ENCODE data around the gene MLEC.
"Not testable (repeated sequence)": the region's sequence is repeated elsewhere in the genome, so short reads cannot be mapped to it uniquely, and the experiment has no call there.

Gene MLEC

GRCh38 chr12:120720987-120721801, 34.2 kb downstream of the MLEC start:
- DNase-seq (ENCODE audit: low spot score), result no peak

DNA sequence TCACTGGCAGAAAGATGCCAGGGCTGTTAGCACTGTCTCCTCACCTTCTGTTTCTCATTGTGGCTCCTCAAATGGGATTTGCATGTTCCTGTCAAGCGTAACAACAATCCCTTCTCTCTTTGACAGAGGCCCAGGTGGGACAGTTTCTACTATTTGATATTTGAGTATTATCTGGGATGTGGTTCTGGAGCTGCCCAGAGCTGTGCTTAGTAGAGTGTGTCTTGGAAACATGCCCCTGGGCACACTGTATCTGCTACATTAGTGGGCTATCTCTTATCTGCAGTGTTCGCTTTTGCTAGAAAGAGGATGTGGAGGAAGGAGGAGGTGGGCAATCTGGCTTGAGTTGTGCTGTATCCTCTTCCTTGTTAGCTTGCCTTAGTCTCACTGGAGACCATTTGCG, 34.9 kb downstream of the MLEC start:
- no peak for DNase-seq (ENCODE audit: low spot score)

DNA sequence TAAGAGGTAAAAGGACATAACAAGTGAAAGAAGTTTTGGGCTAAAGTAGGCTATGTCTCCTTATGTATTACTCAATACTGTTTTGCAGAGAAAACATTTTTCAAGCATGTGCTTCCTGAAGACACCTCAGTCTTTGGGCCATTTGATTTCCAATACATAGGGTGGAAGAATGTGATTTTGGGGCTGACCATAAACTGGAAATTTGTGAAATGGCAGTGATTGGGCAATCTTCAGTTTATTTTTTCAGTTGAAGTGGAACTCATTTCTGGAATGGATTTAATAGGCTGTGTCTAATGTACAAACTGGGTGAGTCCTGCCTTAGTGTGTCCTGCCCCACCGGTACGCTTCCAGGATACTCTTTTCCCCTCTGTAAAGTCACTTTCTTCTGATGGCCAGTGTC, 35.8 kb downstream of the MLEC start:
- no peak for DNase-seq (ENCODE audit: low spot score)

- no peak for DNase-seq (ENCODE audit: low spot score)
Observed at GRCh38 chr12:120724720-120725119, 37.8 kb downstream of the MLEC start.

DNA sequence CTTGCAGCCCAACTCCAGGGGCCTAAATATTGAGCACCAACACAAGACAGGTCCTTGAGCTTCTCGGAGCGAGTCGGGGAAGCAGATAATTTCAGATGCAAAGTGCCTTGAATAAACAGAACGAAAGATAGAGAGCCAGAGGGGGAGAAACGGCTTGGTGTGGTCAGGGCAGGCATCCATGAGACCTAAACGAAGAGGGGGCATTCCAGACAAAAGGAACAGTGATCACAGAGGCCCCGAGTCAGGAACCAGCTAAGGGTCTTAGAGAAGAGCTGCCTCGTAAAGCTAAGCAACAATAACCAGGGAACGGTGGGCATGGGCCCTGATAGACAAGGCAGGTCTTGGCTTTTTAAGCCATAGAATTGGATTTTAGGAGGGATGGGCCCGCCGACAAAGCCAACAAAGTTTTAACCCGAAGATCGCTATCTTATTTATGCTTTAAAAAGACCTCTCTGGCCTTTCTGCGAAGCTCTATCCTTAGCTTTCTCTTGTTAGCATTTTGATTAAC, 38.3 kb downstream of the MLEC start:
- no peak for DNase-seq (ENCODE audit: low spot score)

- peak; percentile 89 for DNase-seq (ENCODE audit: low spot score)
Observed at GRCh38 chr12:120725659-120726509, 38.9 kb downstream of the MLEC start, which contains the start of gene ACADS. TSS of gene ACADS (plus strand) at chr12:120725826. CDS start at chr12:120725886, 60 bp downstream.

GRCh38 chr12:120726510-120726793, 39.5 kb downstream of the MLEC start:
- no peak for DNase-seq (ENCODE audit: low spot score)

- DNase-seq (ENCODE audit: low spot score), result no peak
Observed at GRCh38 chr12:120726961-120727360, 40.0 kb downstream of the MLEC start.

GRCh38 chr12:120732198-120732597, 45.2 kb downstream of the MLEC start:
- not testable (repeated sequence) for DNase-seq (ENCODE audit: low spot score)

DNA sequence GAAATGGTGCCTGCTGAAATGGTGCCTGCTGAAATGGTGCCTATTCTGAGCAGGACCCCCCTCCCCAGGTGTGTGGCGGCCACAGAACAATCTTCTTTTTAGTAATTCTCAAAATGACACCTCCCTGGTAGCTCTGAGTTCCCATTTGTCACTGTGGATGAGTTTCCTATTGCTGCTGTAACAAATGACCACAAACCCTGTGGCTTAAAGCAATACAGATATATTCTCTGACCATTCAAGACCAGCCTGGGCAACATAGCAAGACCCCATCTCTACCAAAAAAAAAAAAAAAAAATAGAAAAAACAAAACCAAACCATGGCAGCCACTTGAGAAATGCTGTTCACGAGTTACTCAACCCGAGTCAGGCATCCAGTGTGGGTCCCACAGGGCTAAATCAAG, 46.6 kb downstream of the MLEC start:
- DNase-seq (ENCODE audit: low spot score), result no peak

- no peak for DNase-seq (ENCODE audit: low spot score)
Observed at GRCh38 chr12:120734210-120734609, 47.3 kb downstream of the MLEC start.

DNA sequence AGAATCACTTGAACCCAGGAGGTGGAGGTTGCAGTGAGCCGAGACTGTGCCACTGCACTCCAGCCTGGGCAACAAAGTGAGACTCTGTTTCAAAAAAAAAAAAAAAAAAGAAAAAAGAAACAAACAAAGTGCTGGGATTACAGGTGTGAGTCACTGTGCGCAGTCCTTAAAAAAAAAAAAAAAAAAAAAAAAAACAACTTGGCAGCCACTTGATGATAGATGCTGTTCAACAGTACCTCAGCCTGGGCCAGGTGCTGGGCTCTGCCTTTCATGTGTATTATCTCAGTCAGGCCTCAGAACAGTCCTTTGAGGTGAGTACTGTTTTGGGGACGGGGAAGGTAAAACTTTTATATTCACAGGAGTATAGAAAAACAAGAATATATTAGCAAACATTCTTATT, 48.2 kb downstream of the MLEC start:
- no peak for DNase-seq (ENCODE audit: low spot score)

DNA sequence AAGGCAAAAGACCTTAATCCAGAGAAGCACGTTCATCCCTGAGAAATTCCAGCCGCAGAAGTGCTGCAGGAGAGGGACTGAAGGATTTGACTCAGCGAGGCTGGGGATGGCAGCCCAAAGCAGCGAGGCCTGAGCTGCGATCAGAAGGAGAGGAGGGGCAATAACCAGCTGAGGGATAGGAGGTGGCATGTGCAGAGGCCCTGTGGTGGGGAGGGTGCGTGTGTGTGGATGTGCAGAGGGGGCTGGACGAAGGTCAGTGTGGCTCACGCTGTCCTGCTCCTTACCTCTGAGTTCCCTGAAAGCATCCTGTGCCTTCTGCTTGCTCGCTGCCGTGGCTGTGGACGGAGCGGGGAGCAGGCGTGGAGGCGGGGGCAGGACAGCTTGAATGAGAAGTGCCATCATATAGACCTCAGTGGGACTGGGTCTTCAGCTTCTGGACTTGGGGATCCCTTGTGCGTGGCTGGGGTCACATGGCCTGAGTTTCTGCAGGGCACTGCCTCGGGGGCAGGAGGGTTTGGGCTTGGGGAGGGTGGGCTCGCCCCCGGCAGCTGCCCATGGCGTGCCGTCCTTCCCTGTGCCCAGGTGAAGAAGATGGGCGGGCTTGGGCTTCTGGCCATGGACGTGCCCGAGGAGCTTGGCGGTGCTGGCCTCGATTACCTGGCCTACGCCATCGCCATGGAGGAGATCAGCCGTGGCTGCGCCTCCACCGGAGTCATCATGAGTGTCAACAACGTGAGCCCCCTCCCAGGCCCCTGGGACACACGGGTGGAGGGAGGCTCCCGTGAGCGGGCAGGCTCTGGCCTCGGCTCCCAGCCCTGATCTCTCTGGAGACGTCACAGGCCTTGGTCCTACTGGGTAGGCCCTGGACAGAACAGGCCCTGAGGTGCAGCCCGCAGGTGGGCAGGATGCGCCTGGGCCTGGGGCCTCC, 49.7 kb downstream of the MLEC start:
- no peak for DNase-seq (ENCODE audit: low spot score)

- DNase-seq (ENCODE audit: low spot score), result no peak
Observed at GRCh38 chr12:120737557-120738251, 50.8 kb downstream of the MLEC start.

DNA sequence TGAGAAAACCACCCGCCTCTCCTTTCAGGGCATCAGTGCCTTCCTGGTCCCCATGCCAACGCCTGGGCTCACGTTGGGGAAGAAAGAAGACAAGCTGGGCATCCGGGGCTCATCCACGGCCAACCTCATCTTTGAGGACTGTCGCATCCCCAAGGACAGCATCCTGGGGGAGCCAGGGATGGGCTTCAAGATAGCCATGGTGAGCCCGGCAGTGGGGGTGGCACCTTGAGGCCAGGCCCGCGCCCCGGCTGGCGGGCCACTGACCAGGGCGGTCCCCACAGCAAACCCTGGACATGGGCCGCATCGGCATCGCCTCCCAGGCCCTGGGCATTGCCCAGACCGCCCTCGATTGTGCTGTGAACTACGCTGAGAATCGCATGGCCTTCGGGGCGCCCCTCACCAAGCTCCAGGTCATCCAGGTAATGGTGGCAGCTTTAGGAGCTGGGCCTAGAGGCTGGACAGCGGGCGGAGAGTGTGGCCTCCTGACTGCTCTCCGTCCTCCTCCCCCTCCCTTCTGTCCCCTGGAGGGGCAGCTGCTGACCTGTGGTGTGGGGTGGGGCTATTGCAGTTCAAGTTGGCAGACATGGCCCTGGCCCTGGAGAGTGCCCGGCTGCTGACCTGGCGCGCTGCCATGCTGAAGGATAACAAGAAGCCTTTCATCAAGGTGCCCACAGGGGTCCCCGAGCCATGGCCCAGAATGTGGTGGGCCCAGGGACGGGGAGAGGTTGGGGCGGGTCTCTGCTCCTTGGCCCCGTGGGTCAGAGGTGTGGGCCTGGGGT, 51.5 kb downstream of the MLEC start:
- DNase-seq (ENCODE audit: low spot score), result no peak

DNA sequence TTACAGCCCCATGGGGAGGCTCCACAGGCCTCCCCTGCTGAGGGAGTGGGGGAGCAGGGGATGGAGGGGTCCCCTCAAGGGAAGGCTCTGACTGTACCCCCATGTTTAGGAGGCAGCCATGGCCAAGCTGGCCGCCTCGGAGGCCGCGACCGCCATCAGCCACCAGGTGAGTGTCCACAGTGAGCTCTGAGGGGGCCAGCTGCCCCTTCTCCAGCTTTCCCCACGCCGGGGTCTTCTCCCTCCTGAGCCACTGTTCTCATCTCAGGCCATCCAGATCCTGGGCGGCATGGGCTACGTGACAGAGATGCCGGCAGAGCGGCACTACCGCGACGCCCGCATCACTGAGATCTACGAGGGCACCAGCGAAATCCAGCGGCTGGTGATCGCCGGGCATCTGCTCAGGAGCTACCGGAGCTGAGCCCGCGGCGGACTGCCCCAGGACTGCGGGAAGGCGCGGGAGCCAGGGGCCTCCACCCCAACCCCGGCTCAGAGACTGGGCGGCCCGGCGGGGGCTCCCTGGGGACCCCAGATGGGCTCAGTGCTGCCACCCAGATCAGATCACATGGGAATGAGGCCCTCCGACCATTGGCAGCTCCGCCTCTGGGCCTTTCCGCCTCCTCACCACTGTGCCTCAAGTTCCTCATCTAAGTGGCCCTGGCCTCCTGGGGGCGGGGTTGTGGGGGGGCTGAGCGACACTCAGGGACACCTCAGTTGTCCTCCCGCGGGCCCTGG, 52.2 kb downstream of the MLEC start:
- DNase-seq (ENCODE audit: low spot score), result no peak

- no peak for DNase-seq (ENCODE audit: low spot score)
Observed at GRCh38 chr12:120739821-120740613, 53.1 kb downstream of the MLEC start.

DNA sequence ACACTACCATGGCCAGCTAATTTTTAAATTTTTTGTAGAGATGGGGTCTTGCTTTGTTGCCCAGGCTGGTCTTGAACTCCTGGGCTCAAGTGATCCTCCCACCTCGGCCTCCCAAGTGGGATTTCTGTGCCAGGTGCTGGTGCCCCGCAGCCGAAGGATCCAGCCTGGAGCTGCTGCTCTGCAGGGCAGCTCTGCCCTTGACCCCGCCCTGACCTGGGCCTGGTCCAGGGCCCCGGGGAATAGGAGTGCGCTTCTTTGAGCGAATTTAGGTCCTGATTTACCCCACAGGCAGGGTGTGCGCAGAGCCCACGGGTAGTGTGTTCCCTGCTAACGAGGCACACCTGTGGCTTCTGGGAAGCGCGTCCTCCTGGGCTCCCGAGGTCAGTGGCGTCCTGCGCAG, 53.9 kb downstream of the MLEC start:
- no peak for DNase-seq (ENCODE audit: low spot score)
